Naive thymus-derived CD4-positive, alpha-beta T cell (primary cell): ENCODE data around the gene LHFPL2. TPM values are rescaled to one million over a fixed set of nuclear protein-coding genes. Genes with fewer than 3 reads are reported as not detected.

Source experiments
- ATAC-seq: fragments of 150-1000 bp; cut with Tn5 transposase; 2 replicates; pipeline ENCODE4 v1.10.0; 2021; ENCODE audit warnings: mild to moderate bottlenecking, moderate library complexity
- CTCF ChIA-PET: fragments of 350-600 bp; sonication (Branson Sonifier 250); formaldehyde crosslinking; loops from one replicate; lab custom pipeline; 2021; ENCODE audit warnings: antibody characterized with exemption; lab: Charles Lee
- POLR2A ChIA-PET: fragments of 350-600 bp; sonication (Branson Sonifier 250); formaldehyde crosslinking; loops from one replicate; lab custom pipeline; 2021; ENCODE audit warnings: antibody characterized with exemption, inconsistent platforms; lab: Charles Lee
- DNase-seq, 9 donors: peaks; one replicate each; pipeline versions ENCODE4 v3.0.0 to v3.0.0-alpha.2; 2020 to 2022; ENCODE audit warnings: mixed read lengths in 1 of 9
- H3K27ac ChIP-seq: one replicate; pipeline ENCODE4 v1.7.0; 2013; ENCODE audit warnings: mild to moderate bottlenecking, low read depth, low read length, moderate library complexity
- H3K27me3 ChIP-seq, 2 donors: one replicate each; pipeline ENCODE4 v1.7.0; 2013; ENCODE audit warnings: low read length in 2 of 2, mild to moderate bottlenecking in 2 of 2, moderate library complexity in 2 of 2; ENCODE audit not compliant: control insufficient read depth in 2 of 2, insufficient read depth in 2 of 2
- H3K36me3 ChIP-seq, 3 experiments: 1 replicate in 2 of 3; 2 replicates in 1 of 3; pipeline ENCODE4 v1.7.0; 2013; ENCODE audit warnings: low read length in 3 of 3, mild to moderate bottlenecking in 3 of 3, moderate library complexity in 1 of 3; ENCODE audit not compliant: insufficient read depth in 3 of 3, control insufficient read depth in 2 of 3
- H3K4me1 ChIP-seq, 2 donors: one replicate each; pipeline ENCODE4 v1.7.0; 2013; ENCODE audit warnings: low read length in 2 of 2, mild to moderate bottlenecking in 2 of 2, moderate library complexity in 1 of 2; ENCODE audit not compliant: control insufficient read depth in 2 of 2, insufficient read depth in 2 of 2
- H3K4me3 ChIP-seq: 2 replicates; pipeline ENCODE4 v1.7.0; 2013; ENCODE audit warnings: mild to moderate bottlenecking, low read length
- H3K9me3 ChIP-seq, 3 experiments: 1 replicate in 2 of 3; 2 replicates in 1 of 3; pipeline ENCODE4 v1.7.0; 2013; ENCODE audit warnings: low read length in 3 of 3; ENCODE audit not compliant: control insufficient read depth in 2 of 3
- H3K27ac Mint-ChIP-seq, 9 donors: one replicate each; pipeline ENCODE4 v1.8.0; 2020 to 2022; ENCODE audit warnings: mixed read lengths in 9 of 9, mild to moderate bottlenecking in 8 of 9, moderate library complexity in 5 of 9, inconsistent platforms in 2 of 9
- H3K27me3 Mint-ChIP-seq, 5 donors: one replicate each; pipeline ENCODE4 v1.8.0; 2021 to 2022; ENCODE audit warnings: mixed read lengths in 5 of 5, mild to moderate bottlenecking in 1 of 5
- H3K36me3 Mint-ChIP-seq, 5 donors: one replicate each; pipeline ENCODE4 v1.8.0; 2020 to 2022; ENCODE audit warnings: mixed read lengths in 5 of 5, mild to moderate bottlenecking in 3 of 5, inconsistent platforms in 1 of 5
- H3K4me1 Mint-ChIP-seq, 7 donors: one replicate each; pipeline ENCODE4 v1.8.0; 2020 to 2022; ENCODE audit warnings: mixed read lengths in 7 of 7, mild to moderate bottlenecking in 3 of 7, inconsistent platforms in 1 of 7
- H3K4me3 Mint-ChIP-seq, 10 donors: one replicate each; pipeline ENCODE4 v1.8.0; 2020 to 2022; ENCODE audit warnings: mild to moderate bottlenecking in 10 of 10, mixed read lengths in 10 of 10, moderate library complexity in 6 of 10, inconsistent platforms in 2 of 10
- H3K9me3 Mint-ChIP-seq, 11 donors: one replicate each; pipeline ENCODE4 v1.8.0; 2020 to 2022; ENCODE audit warnings: mixed read lengths in 11 of 11, mild to moderate bottlenecking in 4 of 11, inconsistent platforms in 1 of 11, moderate library complexity in 1 of 11
- intact Hi-C, 2 donors: fragments of 100-400 bp; cut with micrococcal nuclease; formaldehyde crosslinking; loops; one replicate each; pipeline ENCODE4 v1.15.1; 2023
- polyA plus RNA-seq, 2 donors: library from polyadenylated mRNA; unstranded; fragments of 300-500 nt; fragmentation: Illumina TruSeq; gene quantifications; one replicate each; pipeline ENCODE4 v1.2.3, GENCODE V29; 2021
- total RNA-seq, 6 experiments: library from RNA in 5 of 6; stranded (reverse) in 5 of 6; gene quantifications; 1 replicate in 5 of 6; 2 replicates in 1 of 6; pipeline ENCODE4 v1.2.3 and lab custom pipeline; 2021 to 2026

LHFPL2 gene
- total and polyA plus RNA-seq, 7 experiments from 2014 or later: 0.37 to 2.9 (median 1.3) TPM; not detected in 1

DNA sequence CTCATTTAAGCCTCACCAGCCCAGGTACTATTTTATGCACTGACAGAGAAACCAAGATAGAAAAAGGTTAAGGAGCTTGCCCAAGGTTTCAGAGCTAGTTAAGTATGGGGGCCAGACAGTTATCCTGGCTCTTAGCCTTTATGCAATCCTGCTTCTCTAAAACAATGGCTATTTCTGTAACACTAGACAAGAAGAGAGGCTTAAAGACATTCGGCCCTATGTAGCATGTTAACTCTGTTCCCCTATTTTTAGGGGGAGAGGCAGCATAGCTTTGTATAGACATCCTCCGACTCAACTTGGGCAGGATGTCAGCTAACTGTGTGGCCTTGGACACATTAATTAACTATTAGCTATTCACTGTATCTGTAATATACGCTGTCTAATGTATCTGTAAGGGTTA, 54.6 kb downstream of the LHFPL2 start:
- ATAC-seq (no peak), DNase-seq (no peak)
- H3K9me3 Mint-ChIP-seq: no peaks in the 10 kb centered on the region
- no peaks in the 10 kb centered on the region for H3K36me3 ChIP-seq
- H3K4me1 Mint-ChIP-seq: no peaks in the 10 kb centered on the region
- intact Hi-C loops: no loop called here
- no peak overlapping the region for H3K4me3 ChIP-seq
- H3K4me3 Mint-ChIP-seq: no peak overlapping the region
- H3K27me3 Mint-ChIP-seq: peaks cover 0 to 22% (median 9%) of the 10 kb centered on the region in 5 donors
- ChIA-PET CTCF (no interaction called here), POLR2A (no interaction called here)
- H3K27ac ChIP-seq: no peak overlapping the region
- no peaks in the 10 kb centered on the region for H3K4me1 ChIP-seq
- H3K36me3 Mint-ChIP-seq: no peaks in the 10 kb centered on the region
- no peaks in the 10 kb centered on the region for H3K9me3 ChIP-seq
- H3K27me3 ChIP-seq: peaks cover 0 to 3% of the 10 kb centered on the region in 2 donors
- no peak overlapping the region for H3K27ac Mint-ChIP-seq

DNA sequence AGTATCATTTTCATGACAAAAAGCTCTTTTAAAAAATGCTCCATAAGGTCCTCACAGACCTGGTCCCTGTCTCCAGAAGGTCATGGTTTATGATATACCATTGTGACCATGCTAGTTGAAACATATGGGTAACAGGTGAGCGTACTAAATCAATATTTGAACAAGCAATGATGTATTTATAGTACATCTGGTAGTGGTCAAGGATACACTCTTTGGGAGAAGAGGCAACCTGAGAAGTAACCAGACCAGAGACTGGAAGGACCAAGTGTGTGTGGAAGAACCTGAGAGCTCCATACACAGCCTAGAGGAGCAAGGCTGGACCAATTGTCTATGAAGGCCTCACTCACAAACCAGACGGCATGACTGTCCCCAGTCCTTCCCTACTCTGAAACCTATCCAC, 55.1 kb downstream of the LHFPL2 start:
- Mint-ChIP-seq H3K27me3 (peaks cover 0 to 19% (median 7%) of the 10 kb centered on the region in 5 donors), H3K27ac (no peak overlapping the region), H3K36me3 (peaks cover 0 to under 1% (median 0%) of the 10 kb centered on the region in 5 donors), H3K9me3 (no peaks in the 10 kb centered on the region), H3K4me3 (no peak overlapping the region), H3K4me1 (no peaks in the 10 kb centered on the region)
- CTCF ChIA-PET: no interaction called here
- no peak overlapping the region for H3K4me3 ChIP-seq
- ATAC-seq (no peak), DNase-seq (no peak)
- H3K9me3 ChIP-seq: no peaks in the 10 kb centered on the region
- no peaks in the 10 kb centered on the region for H3K36me3 ChIP-seq
- H3K27ac ChIP-seq: no peak overlapping the region
- intact Hi-C loops: no loop called here
- POLR2A ChIA-PET: no interaction called here
- H3K4me1 ChIP-seq: no peaks in the 10 kb centered on the region
- H3K27me3 ChIP-seq: peaks cover 0 to 3% of the 10 kb centered on the region in 2 donors

DNA sequence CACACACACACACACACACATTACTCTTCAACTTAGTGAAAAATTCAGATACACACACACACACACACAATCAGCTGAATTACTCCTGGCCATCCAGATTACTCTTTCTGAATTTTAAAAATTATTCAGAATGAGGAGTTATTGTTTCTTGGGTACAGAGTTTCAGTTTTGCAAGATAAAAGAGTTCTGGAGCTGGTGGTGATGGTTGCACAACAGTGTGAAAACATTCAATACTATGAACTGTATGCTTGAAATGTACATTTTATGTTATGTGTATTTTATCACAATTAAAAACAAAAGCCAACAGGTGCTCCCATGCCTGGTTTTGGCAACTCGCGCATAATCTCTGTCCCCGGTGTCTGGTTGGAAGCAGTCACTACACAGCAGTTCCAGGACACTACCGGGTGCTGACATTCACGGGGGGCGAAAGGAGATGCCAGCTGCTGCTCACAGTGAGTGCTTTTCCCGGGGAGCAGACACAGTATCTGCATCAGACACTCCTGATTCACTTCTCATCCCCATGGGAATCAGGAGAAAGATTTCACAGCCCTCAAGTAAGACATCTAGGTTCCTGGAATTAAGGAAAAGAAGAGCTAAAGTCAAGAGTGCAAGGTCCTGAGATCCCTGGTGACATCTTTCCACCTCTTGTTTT, 55.7 kb downstream of the LHFPL2 start:
- no peaks in the 10 kb centered on the region for H3K9me3 ChIP-seq
- CTCF ChIA-PET: no interaction called here
- no peak for DNase-seq
- H3K27me3 ChIP-seq: peaks cover 0 to 3% of the 10 kb centered on the region in 2 donors
- intact Hi-C loops: no loop called here
- peaks cover 0 to 3% (median 0%) of the 10 kb centered on the region in 5 donors for H3K36me3 Mint-ChIP-seq
- no peak overlapping the region for H3K4me3 ChIP-seq
- POLR2A ChIA-PET: no interaction called here
- no peaks in the 10 kb centered on the region for H3K4me1 ChIP-seq
- H3K4me3 Mint-ChIP-seq: no peak overlapping the region
- H3K36me3 ChIP-seq: no peaks in the 10 kb centered on the region
- no peak overlapping the region for H3K27ac ChIP-seq
- peaks cover 0 to 2% (median 0%) of the 10 kb centered on the region in 11 donors for H3K9me3 Mint-ChIP-seq
- ATAC-seq: no peak
- H3K27ac Mint-ChIP-seq: no peak overlapping the region
- no peaks in the 10 kb centered on the region for H3K4me1 Mint-ChIP-seq
- H3K27me3 Mint-ChIP-seq: peaks cover 0 to 25% (median 9%) of the 10 kb centered on the region in 5 donors

DNA sequence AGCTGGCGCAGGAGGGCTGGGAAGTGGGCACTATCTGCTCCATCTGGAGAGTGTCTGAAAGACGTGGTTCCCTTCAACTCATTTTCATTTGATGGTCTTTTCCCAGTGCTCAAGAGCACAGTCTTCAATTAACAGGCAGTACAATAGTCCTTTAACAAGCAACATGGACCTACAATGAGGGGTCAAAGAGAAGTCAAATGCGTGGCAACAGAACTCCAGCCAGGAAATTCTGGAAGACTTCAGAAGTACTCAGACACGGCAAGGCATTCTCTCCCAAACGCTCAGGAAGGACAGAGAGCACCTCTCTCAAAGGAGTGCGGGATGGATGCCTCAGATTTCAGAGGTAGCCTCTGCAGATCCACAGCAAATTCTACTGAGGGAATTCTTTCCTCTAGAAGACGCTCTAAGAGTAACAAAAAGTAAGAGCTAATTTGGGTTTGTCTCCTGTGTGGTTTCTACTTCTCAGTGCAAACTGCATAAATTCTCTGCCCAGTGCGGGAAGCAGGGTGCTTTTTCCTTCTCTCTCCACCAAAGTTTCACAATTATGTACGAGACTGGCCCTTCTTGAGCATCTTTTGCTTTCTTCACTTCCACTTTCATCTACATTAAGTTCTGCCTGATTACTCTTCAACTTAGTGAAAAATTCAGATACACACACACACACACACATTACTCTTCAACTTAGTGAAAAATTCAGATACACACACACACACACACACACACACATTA, 56.4 kb downstream of the LHFPL2 start:
- H3K27me3 Mint-ChIP-seq: peaks cover 0 to 28% (median 9%) of the 10 kb centered on the region in 5 donors
- Histone ChIP-seq H3K27ac (no peak overlapping the region), H3K4me1 (no peaks in the 10 kb centered on the region), H3K36me3 (no peaks in the 10 kb centered on the region), H3K27me3 (peaks cover 0 to 3% of the 10 kb centered on the region in 2 donors), H3K4me3 (no peak overlapping the region), H3K9me3 (no peaks in the 10 kb centered on the region)
- ATAC-seq: no peak
- H3K9me3 Mint-ChIP-seq: peaks cover 0 to 2% (median 0%) of the 10 kb centered on the region in 11 donors
- no peak overlapping the region for H3K27ac Mint-ChIP-seq
- peaks cover 0 to 3% (median 0%) of the 10 kb centered on the region in 5 donors for H3K36me3 Mint-ChIP-seq
- H3K4me3 Mint-ChIP-seq: no peak overlapping the region
- POLR2A ChIA-PET: no interaction called here
- CTCF ChIA-PET: no interaction called here
- intact Hi-C loops: no loop called here
- H3K4me1 Mint-ChIP-seq: no peaks in the 10 kb centered on the region
- DNase-seq: no peak

DNA sequence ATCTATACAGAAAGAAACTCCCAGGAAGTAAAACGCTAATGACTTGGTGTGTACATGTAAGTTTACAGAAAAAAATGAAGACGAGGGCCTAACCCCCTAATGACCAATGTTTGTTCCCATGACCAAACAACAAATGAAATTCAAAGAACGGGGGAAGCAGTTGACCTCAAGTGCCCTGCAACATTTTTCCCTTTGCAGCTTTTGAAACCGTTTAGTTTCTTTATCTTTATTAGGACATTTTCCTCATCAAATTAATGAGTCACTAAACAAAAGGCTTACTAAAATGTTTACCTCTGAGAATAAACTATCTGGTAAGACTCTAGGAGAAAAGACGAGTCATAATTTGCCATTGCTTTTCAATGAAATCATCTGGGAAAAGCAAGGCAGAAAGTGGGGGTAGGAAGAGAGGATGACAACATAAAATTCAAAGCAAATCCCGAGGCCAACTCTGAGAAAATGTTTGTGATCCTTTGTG, 57.4 kb downstream of the LHFPL2 start:
- Mint-ChIP-seq H3K27ac (no peak overlapping the region), H3K9me3 (peaks cover 0 to 2% (median 0%) of the 10 kb centered on the region in 11 donors), H3K4me1 (no peaks in the 10 kb centered on the region), H3K36me3 (peaks cover 0 to 3% (median 0%) of the 10 kb centered on the region in 5 donors), H3K27me3 (peaks cover 0 to 32% (median 11%) of the 10 kb centered on the region in 5 donors), H3K4me3 (no peak overlapping the region)
- Histone ChIP-seq H3K9me3 (no peaks in the 10 kb centered on the region), H3K4me1 (no peaks in the 10 kb centered on the region), H3K27ac (no peak overlapping the region), H3K36me3 (no peaks in the 10 kb centered on the region), H3K4me3 (no peak overlapping the region), H3K27me3 (peaks cover 0 to 3% of the 10 kb centered on the region in 2 donors)
- no peak for ATAC-seq
- ChIA-PET CTCF (no interaction called here), POLR2A (no interaction called here)
- intact Hi-C loops: no loop called here
- DNase-seq: no peak

DNA sequence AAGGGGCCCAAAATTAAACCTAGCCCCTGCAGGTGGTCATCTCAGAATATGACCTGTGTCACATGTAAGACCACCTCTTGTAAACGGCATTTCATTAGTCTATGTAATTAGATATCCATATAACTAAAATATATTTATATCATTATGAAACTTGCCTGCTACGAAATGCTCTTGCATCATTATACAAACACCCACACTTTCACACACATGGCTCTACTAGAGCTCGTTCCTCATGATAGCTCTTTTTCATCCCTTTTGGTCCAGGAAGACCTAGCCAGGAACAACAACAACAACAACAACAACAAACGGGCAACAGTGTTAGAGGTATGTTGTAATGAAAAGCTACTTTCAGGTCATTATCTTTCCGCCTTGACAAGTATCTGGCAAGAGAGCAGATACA, 58.6 kb downstream of the LHFPL2 start:
- Histone ChIP-seq H3K36me3 (no peaks in the 10 kb centered on the region), H3K4me3 (no peak overlapping the region), H3K9me3 (no peaks in the 10 kb centered on the region), H3K27me3 (peaks cover 0 to 3% of the 10 kb centered on the region in 2 donors), H3K4me1 (no peaks in the 10 kb centered on the region), H3K27ac (no peak overlapping the region)
- DNase-seq: no peak
- H3K27ac Mint-ChIP-seq: no peak overlapping the region
- H3K4me1 Mint-ChIP-seq: no peaks in the 10 kb centered on the region
- ChIA-PET POLR2A (no interaction called here), CTCF (interaction anchor here (0.6 kb wide), 1 partner anchor 1391 kb away, joined by 3 read pairs; no protein-coding TSS in a partner anchor)
- peaks cover 0 to 34% (median 11%) of the 10 kb centered on the region in 5 donors for H3K27me3 Mint-ChIP-seq
- ATAC-seq: no peak
- peaks cover 0 to 11% (median 3%) of the 10 kb centered on the region in 11 donors for H3K9me3 Mint-ChIP-seq
- intact Hi-C loops: no loop called here
- peaks cover 0 to 5% (median 0%) of the 10 kb centered on the region in 5 donors for H3K36me3 Mint-ChIP-seq
- no peak overlapping the region for H3K4me3 Mint-ChIP-seq
